Measurements from ENCODE around the gene GPLD1. TPM values are rescaled to one million over a fixed set of nuclear protein-coding genes. Genes with fewer than 3 reads are reported as not detected.

GPLD1 gene
- total and polyA plus RNA-seq, 2 experiments from 2014 or later, result 3.8 to 11.1 TPM

GRCh38 chr6:24476631-24477030 is 12.7 kb downstream of the GPLD1 start:
- peaks cover 11% of the 10 kb centered on the region for H3K9me3 Mint-ChIP-seq
- no peaks in the 10 kb centered on the region for H3F3A ChIP-seq (replicated peaks; ENCODE audit: low read depth)
- no peaks in the 10 kb centered on the region for H3K9me2 ChIP-seq (ENCODE audit: insufficient read depth)
- H3K4me1 ChIP-seq (ENCODE audit: insufficient read depth), result no peaks in the 10 kb centered on the region
- no peaks in the 10 kb centered on the region for H4K20me1 ChIP-seq (replicated peaks; ENCODE audit: insufficient read depth)
- ATAC-seq (no peak), DNase-seq (ENCODE audit: low spot score) (no peak)
- no peaks in the 10 kb centered on the region for H3K79me2 ChIP-seq (replicated peaks; ENCODE audit: insufficient read depth)
- H3K4me1 Mint-ChIP-seq, result no peaks in the 10 kb centered on the region
- peaks cover 6% of the 10 kb centered on the region; the same call in 1 of the 2 replicates for H3K36me3 ChIP-seq (ENCODE audit: insufficient read depth)
- H3K4me2 ChIP-seq, result no peak overlapping the region
- H3K36me3 Mint-ChIP-seq (ENCODE audit: low read depth), result peaks cover 27% of the 10 kb centered on the region
- no peak overlapping the region for H3K27ac ChIP-seq (ENCODE audit: low read depth)
- H2AFZ ChIP-seq, result no peak overlapping the region
- no peak overlapping the region for H3K27ac Mint-ChIP-seq
- TF ChIP-seq CTCF (conservative IDR thresholded peaks at IDR 0.05; ENCODE audit: low read depth in 2 of 2), result no peak
- no peak for TF ChIP-seq JUNB (IDR thresholded peaks at IDR 0.05; ENCODE audit: unreplicated experiment)
- no peak for TF ChIP-seq STAT1 (IDR thresholded peaks at IDR 0.05; ENCODE audit: unreplicated experiment)
- TF ChIP-seq REST (IDR thresholded peaks at IDR 0.05; ENCODE audit: unreplicated experiment), result no peak
- TF ChIP-seq ZNF331 (CRISPR knock-in tag; IDR thresholded peaks at IDR 0.05; ENCODE audit: low read depth), result no peak
- TF ChIP-seq ZNF114 (CRISPR knock-in tag; IDR thresholded peaks at IDR 0.05), result no peak
- TF ChIP-seq, protein P1, sequence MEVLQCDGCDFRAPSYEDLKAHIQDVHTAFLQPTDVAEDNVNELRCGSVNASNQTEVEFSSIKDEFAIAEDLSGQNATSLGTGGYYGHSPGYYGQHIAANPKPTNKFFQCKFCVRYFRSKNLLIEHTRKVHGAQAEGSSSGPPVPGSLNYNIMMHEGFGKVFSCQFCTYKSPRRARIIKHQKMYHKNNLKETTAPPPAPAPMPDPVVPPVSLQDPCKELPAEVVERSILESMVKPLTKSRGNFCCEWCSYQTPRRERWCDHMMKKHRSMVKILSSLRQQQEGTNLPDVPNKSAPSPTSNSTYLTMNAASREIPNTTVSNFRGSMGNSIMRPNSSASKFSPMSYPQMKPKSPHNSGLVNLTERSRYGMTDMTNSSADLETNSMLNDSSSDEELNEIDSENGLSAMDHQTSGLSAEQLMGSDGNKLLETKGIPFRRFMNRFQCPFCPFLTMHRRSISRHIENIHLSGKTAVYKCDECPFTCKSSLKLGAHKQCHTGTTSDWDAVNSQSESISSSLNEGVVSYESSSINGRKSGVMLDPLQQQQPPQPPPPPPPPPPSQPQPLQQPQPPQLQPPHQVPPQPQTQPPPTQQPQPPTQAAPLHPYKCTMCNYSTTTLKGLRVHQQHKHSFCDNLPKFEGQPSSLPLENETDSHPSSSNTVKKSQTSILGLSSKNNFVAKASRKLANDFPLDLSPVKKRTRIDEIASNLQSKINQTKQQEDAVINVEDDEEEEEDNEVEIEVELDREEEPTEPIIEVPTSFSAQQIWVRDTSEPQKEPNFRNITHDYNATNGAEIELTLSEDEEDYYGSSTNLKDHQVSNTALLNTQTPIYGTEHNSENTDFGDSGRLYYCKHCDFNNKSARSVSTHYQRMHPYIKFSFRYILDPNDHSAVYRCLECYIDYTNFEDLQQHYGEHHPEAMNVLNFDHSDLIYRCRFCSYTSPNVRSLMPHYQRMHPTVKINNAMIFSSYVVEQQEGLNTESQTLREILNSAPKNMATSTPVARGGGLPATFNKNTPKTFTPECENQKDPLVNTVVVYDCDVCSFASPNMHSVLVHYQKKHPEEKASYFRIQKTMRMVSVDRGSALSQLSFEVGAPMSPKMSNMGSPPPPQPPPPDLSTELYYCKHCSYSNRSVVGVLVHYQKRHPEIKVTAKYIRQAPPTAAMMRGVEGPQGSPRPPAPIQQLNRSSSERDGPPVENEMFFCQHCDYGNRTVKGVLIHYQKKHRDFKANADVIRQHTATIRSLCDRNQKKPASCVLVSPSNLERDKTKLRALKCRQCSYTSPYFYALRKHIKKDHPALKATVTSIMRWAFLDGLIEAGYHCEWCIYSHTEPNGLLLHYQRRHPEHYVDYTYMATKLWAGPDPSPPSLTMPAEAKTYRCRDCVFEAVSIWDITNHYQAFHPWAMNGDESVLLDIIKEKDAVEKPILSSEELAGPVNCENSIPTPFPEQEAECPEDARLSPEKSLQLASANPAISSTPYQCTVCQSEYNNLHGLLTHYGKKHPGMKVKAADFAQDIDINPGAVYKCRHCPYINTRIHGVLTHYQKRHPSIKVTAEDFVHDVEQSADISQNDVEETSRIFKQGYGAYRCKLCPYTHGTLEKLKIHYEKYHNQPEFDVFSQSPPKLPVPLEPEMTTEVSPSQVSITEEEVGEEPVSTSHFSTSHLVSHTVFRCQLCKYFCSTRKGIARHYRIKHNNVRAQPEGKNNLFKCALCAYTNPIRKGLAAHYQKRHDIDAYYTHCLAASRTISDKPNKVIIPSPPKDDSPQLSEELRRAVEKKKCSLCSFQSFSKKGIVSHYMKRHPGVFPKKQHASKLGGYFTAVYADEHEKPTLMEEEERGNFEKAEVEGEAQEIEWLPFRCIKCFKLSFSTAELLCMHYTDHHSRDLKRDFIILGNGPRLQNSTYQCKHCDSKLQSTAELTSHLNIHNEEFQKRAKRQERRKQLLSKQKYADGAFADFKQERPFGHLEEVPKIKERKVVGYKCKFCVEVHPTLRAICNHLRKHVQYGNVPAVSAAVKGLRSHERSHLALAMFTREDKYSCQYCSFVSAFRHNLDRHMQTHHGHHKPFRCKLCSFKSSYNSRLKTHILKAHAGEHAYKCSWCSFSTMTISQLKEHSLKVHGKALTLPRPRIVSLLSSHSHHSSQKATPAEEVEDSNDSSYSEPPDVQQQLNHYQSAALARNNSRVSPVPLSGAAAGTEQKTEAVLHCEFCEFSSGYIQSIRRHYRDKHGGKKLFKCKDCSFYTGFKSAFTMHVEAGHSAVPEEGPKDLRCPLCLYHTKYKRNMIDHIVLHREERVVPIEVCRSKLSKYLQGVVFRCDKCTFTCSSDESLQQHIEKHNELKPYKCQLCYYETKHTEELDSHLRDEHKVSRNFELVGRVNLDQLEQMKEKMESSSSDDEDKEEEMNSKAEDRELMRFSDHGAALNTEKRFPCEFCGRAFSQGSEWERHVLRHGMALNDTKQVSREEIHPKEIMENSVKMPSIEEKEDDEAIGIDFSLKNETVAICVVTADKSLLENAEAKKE (CRISPR knock-in tag; IDR thresholded peaks at IDR 0.05), result no peak
- TF ChIP-seq EZH2 (IDR thresholded peaks at IDR 0.05; ENCODE audit: low read depth, unreplicated experiment), result no peak
- TF ChIP-seq POLR2AphosphoS5 (IDR thresholded peaks at IDR 0.05; ENCODE audit: low read depth), result no peak
- no peak for TF ChIP-seq EZH2phosphoT487 (IDR thresholded peaks at IDR 0.05; ENCODE audit: unreplicated experiment)
- TF ChIP-seq, protein P2, sequence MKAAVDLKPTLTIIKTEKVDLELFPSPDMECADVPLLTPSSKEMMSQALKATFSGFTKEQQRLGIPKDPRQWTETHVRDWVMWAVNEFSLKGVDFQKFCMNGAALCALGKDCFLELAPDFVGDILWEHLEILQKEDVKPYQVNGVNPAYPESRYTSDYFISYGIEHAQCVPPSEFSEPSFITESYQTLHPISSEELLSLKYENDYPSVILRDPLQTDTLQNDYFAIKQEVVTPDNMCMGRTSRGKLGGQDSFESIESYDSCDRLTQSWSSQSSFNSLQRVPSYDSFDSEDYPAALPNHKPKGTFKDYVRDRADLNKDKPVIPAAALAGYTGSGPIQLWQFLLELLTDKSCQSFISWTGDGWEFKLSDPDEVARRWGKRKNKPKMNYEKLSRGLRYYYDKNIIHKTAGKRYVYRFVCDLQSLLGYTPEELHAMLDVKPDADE (IDR thresholded peaks at IDR 0.05), result no peak
- no peak for TF ChIP-seq CREB1 (CRISPR knock-in tag; IDR thresholded peaks at IDR 0.05; ENCODE audit: low read depth)
- H3K4me3 Mint-ChIP-seq, result no peak overlapping the region
- peaks cover 4% of the 10 kb centered on the region for H3K27me3 Mint-ChIP-seq (ENCODE audit: insufficient read depth, low read depth, poor library complexity)
- no peaks in the 10 kb centered on the region for H3K27me3 ChIP-seq (ENCODE audit: insufficient read depth)
- no peak overlapping the region for H3K4me3 ChIP-seq

All from GM23338 (cell line).